ENCODE measurements around the gene MCM8. TPM values are rescaled to one million over a fixed set of nuclear protein-coding genes. Genes with fewer than 3 reads are reported as not detected.

MCM8 gene
- total and polyA plus RNA-seq, 3 donors from 2014 or later: 19.9 to 25.4 (median 20.3) TPM

GRCh38 chr20:6046432-6046831 lies 96.0 kb downstream of the MCM8 start:
- no peak overlapping the region for H3K27ac ChIP-seq
- no peaks in the 10 kb centered on the region for H3K4me1 ChIP-seq
- H3K27me3 ChIP-seq: no peaks in the 10 kb centered on the region
- 13 to 44% methylated on average over 1 of the region's 1 CpG for WGBS, 2 donors
- DNase-seq: no peak
- no peak overlapping the region for H3K4me3 ChIP-seq
- TF ChIP-seq CTCF (IDR thresholded peaks at IDR 0.05) (no peak), POLR2A (IDR thresholded peaks at IDR 0.05) (no peak)
- H3K36me3 ChIP-seq (ENCODE audit: low read depth, missing control alignments): no peaks in the 10 kb centered on the region
- H3K9me3 ChIP-seq: no peaks in the 10 kb centered on the region
- intact Hi-C loops (cut with DNase I; ENCODE audit: low total_unique reads): no loop called here

GRCh38 chr20:6048391-6048790 lies 97.9 kb downstream of the MCM8 start:
- 85 to 94% methylated on average over 3 of the region's 3 CpGs for WGBS, 2 donors
- H3K36me3 ChIP-seq (ENCODE audit: low read depth, missing control alignments): no peaks in the 10 kb centered on the region
- intact Hi-C loops (cut with DNase I; ENCODE audit: low total_unique reads): no loop called here
- no peak for DNase-seq
- H3K27ac ChIP-seq: no peak overlapping the region
- no peak overlapping the region for H3K4me3 ChIP-seq
- no peaks in the 10 kb centered on the region for H3K27me3 ChIP-seq
- TF ChIP-seq CTCF (IDR thresholded peaks at IDR 0.05) (no peak), POLR2A (IDR thresholded peaks at IDR 0.05) (no peak)
- no peaks in the 10 kb centered on the region for H3K9me3 ChIP-seq
- H3K4me1 ChIP-seq: no peaks in the 10 kb centered on the region

Small RNA genes lying within 50 kb of the gene (small RNA-seq; reads per million reads assigned to genes)
- 0 reads per million in 2 donors for gene RF00019
- gene RN7SL498P: 0 reads per million in 2 donors

Other genes with a start within 250 kb of the MCM8 start
- gene SHLD1, start 200.3 kb upstream of the MCM8 start, total RNA-seq: 1 to 10 TPM; 2.2 to 6.0 TPM
- gene SHLD1, start 200.3 kb upstream of the MCM8 start, polyA plus RNA-seq (ENCODE audit: insufficient read depth, low read depth, low replicate concordance): 5.4 TPM
- 10 to 100 TPM; 18.5 to 23.3 TPM for gene CHGB, start 39.1 kb upstream of the MCM8 start, total RNA-seq
- 25.7 TPM for gene CHGB, start 39.1 kb upstream of the MCM8 start, polyA plus RNA-seq (ENCODE audit: insufficient read depth, low read depth, low replicate concordance)
- gene TRMT6, start 119 bp upstream of the MCM8 start, total RNA-seq: 10 to 100 TPM; 24.0 to 25.1 TPM
- gene TRMT6, start 119 bp upstream of the MCM8 start, polyA plus RNA-seq (ENCODE audit: insufficient read depth, low read depth, low replicate concordance): 21.4 TPM
- gene CRLS1, start 55.5 kb downstream of the MCM8 start, total RNA-seq: 10 to 100 TPM; 52.6 to 52.7 TPM
- gene CRLS1, start 55.5 kb downstream of the MCM8 start, polyA plus RNA-seq (ENCODE audit: insufficient read depth, low read depth, low replicate concordance): 77.1 TPM
- under 1 TPM; 0.08 to 0.43 TPM for gene LRRN4, start 103.4 kb downstream of the MCM8 start, total RNA-seq
- 3.1 TPM for gene LRRN4, start 103.4 kb downstream of the MCM8 start, polyA plus RNA-seq (ENCODE audit: insufficient read depth, low read depth, low replicate concordance)
- 1 to 10 TPM; 2.5 to 5.7 TPM for gene FERMT1, start 172.4 kb downstream of the MCM8 start, total RNA-seq
- 1.8 TPM for gene FERMT1, start 172.4 kb downstream of the MCM8 start, polyA plus RNA-seq (ENCODE audit: insufficient read depth, low read depth, low replicate concordance)